Glomerular visceral epithelial cell (primary cell): ENCODE results near the gene SNX3.
"Not testable (repeated sequence)": the region's sequence is repeated elsewhere in the genome, so short reads cannot be mapped to it uniquely, and the experiment has no call there.

Source experiments
- DNase-seq: peaks from one replicate; pipeline ENCODE4 v3.0.0-alpha.2; 2016; ENCODE audit errors: extremely low spot score

Gene SNX3

DNA sequence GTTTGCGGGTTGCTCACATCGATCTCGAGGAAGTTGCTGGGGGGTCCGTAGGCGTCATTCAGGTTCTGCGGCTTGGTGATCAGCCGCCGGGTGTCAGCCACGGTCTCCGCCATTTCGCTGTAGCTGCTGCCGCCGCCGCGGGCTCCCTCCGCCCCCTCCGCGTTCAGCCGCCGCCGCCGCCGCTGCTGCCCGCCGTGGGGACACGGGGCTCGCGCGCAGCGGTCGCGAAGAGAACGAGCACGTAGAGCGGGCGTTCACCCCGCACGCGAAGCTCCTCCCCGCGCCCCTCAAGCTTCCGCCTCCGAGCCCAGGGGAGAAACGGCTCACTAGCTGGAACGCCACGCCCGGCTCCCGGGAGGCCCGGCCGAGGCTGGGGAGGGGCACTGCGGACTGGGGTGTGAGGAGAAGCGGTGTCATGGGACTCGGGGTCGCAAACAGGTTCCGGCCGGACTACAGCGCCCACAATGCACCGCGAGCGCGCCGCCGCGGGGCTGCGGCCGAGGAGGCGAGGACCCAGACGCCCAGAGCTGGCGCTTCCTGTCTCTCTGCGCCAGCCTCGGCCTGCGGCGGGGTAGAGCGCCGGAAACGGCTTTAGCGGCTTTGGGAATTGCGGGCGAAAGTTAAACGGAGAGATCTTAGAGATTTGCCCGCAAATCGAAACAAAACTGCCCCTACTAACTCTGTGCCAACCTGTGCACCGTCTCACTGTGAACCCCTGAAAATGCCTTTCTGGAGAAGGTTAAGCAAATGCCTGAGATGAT, at the start of gene SNX3:
SNX3 (minus strand) TSS at position 232 of the 761 bp plus-strand sequence; CDS start at position 113, 119 bp downstream.
- DNase-seq: peak; percentile 98

DNA sequence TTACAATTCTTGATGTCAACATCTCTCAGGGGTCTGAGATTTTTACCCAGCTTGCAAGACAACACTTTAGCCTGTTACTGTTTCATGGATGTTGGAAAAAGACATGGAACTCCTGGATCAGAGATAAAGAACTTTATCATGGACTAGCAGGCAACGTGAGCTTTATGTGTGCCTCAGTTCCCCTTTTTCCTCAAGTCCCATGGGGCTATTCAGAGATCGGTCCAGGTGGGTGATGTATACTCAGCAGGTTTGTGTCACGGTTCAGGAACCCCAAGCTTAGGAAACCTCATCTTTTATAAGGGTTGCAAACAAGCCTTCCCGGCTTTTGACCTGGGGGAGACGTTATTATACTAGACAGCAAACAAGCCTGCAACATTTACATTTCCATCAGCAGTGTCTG, 49.0 kb upstream of the SNX3 start:
- no peak for DNase-seq

DNA sequence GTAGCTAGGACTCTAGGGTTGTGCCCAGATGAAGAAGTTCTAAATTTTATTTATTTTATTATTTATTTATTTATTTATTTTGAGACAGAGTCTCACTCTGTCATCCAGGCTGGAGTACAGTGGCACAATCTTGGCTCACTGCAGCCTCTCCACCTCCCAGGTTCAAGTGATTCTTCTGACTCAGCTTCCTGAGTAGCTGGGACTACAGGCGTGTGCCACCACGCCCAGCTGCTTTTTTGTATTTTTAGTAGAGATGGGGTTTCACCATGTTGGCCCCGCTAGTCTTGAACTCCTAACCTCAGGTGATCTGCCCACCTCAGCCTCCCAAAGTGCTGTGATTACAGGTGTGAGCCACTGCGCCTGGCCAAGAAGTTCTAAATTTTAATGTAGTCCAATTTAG, 47.8 kb upstream of the SNX3 start:
- DNase-seq: not testable (repeated sequence)

DNA sequence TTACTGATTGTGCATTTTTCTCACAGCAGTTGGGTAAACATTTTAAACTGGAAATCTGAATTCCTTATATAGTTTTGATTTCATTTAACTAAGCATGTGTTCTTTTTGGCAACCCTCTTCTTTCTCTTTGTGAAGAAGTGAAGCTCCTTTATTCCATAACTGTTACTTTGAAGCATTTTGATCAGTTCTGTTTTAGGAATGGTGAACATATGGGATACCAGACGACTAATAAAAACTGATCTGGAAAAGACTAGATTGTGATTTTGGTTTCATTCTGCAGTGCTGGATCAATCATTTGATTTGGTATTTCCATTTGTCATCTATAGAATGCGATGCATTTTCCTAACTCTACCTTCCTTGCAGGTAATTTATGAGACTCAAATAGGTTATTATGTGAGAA, 43.8 kb upstream of the SNX3 start:
- DNase-seq: no peak

DNA sequence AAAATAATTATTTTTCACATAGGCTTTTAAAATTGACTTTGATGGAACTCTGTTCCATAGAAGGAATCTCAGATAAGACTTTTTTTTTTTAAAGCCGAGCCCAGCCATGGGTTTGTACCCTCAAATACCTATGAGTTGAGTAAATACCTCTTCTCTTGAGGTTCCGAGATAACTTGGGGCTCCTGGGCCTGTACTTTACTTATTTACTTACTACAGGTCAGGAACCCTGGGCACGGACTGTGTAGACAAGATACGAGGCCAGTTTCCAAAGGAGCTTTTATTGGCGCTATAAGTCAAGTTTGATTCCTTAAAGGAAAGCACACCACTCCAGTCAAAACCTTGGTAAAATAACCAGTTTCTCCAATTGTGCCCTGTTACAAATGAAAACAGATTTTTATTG, 41.5 kb upstream of the SNX3 start:
- no peak for DNase-seq

DNA sequence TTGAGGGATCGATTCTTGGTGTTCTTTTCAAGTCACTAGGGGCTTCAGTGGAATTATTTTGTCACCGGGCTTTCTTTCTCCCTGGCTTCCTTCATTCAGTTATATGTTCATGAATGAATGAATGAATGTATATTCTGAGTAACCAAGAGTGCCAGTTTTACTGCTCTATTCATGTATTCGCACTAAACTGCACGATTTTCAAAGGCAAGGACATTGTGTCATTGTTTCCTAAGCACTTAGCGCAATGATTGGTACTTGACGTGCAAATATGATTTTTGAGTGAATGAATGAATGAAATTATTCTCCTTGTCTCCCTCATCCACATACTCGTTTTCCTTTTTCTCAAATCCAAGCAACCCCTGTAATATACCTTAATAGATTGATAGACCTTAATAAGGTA, 34.8 kb upstream of the SNX3 start:
- DNase-seq: no peak

DNA sequence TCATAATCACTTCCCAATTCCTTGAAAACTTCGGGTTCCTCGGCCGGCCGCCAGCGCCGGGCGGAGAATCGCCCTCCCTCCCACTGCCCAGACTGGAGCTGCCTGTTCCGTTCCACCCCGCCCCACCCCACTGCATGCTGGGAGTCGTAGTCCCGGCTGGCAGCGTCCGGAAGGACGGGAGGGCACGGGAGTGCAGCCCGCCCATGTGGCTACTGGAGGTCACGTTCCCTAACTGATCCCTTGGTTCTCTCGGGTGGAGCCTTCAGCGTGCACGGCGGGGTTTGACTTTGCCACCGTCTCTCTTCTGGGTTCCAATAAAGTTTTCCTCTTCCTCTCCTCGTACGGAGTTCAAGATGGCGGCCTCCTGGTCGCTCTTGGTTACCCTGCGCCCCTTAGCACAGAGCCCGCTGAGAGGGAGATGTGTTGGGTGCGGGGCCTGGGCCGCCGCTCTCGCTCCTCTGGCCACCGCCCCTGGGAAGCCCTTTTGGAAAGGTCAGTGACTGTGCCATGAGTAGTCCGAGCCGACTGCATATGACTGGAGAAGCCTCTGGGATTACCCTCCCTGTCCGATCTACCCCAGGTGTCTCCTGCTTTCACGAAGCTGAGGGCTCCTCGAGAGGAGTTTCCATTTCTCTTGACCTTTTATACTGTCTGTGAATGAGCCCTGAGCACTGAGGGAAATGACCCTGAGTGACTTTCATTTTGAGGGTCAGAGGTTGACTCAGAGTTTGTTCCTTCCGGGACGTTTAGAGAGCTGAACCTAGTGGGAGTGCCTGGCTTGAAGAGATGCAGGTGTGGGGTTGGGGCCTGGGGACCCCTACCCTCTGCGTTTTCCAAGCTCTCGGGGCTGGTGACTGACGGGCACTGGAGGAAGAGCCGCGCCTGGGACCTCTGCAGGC, 34.1 kb upstream of the SNX3 start, which contains the start of gene AFG1L:
AFG1L (plus strand) TSS at position 328 of the 899 bp plus-strand sequence; CDS start at position 354, 26 bp downstream.
- DNase-seq: peak; percentile 87

DNA sequence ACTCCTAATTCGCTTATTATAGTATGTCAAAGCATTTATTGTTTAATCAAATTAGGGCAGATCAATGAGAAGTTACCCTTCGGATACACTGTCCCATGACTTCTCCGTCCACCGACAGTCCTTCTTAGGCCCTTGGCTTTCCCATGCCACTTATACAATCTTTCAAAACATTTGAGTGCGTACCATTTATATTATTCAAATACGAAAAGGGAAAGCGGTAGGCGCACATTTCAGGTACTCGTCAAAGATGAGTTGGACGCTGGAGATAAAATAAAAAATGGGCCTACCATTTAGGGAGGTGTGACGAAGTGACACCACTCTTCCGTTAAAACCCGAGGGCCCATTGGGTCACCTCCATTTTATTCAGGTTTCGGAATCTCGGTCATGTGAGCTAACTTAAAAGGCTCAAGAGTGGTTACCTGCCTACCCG, 33.5 kb upstream of the SNX3 start:
- DNase-seq: no peak

DNA sequence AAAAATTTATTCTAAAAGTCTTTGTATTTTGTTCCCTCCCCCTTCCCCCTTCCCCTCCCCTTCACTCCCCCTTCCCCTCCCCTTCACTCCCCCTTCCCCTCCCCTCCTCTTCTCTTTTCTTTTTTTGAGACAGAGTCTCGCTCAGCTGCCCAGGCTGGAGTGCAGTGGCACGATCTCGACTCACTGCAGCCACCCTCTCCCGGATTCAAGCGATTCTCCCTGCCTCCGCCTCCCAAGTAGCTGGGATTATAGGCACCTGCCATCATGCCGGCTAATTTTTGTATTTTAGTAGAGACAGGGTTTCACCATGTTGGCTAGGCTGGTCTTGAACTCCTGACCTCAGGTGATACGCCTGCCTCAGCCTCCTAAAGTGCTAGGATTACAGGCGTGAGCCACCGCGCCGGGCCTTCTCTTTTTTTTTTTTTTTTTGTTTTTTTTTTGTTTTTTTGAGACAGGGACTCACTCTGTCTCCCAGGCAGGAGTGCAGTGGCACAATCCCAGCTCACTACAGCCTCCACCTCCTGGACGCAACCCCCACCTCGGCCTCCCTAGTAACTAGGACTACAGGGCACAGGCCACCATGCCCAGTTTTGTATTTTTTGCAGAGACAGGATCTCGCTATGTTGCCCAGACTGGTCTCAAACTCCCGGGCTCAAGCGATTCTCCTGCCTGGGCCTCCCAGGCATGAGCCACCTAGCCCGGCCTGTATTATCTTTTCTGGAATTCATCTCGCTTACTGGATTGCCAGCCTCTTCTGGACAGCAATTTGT, 32.9 kb upstream of the SNX3 start:
- DNase-seq: no peak

DNA sequence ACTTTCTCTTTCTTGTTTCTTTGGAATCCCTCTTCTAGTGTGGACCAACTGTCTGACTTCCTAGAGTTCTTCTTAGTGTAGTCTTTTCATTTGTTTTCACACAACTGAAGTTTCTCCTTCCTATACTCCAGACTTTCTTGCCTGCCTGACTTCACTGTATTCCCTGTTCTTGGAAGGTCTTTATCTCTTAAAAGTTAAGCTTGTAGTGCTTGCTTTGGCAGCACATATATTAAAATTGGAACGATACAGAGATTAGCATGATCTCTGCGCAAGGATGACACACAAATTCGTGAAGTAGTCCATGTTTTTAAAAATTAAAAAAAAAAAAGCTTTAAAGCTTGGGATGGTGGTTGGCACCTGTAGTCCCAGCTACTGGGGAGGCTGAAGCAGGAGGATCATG, 31.7 kb upstream of the SNX3 start:
- not testable (repeated sequence) for DNase-seq

DNA sequence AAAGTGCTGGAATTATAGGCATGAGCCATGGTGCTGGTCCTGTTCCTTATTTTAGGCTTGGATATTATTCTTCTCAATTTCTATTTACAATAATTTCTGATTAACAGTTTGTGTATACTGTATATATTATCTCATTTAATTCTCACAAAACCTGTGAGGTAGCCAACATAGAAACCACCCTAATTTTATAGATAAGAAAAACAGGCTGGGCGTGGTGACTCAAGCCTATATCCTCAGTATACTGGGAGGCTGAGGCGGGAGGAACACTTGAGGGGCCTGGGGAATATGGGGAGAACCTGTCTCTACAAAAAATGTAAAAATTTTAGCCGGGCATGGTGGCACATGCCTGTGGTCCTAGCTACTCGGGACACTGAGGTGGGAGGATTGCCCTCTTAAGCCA, 30.3 kb upstream of the SNX3 start:
- DNase-seq: no peak

DNA sequence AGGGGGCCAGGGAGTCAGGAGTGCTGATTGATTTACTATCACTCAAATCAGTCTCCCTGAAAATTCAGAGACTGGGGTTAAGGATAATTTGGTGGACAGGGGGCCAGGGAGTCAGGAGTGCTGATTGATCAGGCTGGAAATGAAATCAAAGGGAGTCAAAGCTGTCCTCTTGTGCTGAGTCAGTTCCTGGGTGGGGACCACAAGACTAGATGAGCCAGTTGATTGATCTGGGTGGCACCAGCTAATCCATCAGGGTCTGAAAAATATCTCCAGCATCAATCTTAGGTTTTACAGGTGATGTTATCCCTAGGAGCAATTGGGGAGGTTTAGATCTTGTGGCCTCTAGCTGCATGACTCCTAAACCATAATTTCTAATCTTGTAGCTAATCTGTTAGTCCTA, 27.9 kb upstream of the SNX3 start:
- no peak for DNase-seq

DNA sequence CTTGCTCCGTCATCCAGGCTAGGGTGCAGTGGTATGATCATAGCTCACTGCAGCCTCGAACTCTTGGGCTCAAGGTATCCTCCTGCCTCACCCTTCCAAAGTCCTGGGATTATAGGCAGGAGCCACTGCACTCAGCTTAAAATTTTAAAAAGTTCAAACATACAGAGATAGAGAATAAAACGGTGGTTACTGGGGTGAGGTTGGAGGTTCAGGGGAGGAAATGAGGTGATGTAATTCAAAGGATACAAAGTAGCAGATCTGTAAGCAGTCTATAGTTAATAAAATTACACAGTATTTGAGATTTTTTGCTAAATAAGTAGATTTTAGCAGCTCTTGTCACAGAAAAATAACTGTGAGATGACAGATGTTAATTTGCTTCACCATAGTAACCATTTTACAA, 26.5 kb upstream of the SNX3 start:
- DNase-seq: no peak

DNA sequence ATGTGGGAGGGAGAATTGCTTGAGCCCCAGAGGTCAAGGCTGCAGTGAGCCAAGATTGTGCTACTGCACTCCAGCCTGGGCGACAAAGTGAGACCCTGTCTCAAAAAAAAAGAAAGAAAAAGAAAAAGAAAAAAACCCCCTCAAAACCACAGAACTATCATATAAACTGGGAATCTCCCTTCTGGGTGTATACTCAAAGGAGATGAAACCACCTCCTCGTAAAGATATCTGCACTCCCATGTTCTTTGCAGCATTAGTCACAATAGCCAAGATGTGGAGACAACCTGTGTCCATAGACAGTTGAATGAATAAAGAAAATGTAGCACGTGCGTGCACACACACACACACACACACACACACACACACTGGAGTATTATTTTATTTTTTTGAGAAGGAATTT, 25.5 kb upstream of the SNX3 start:
- no peak for DNase-seq

DNA sequence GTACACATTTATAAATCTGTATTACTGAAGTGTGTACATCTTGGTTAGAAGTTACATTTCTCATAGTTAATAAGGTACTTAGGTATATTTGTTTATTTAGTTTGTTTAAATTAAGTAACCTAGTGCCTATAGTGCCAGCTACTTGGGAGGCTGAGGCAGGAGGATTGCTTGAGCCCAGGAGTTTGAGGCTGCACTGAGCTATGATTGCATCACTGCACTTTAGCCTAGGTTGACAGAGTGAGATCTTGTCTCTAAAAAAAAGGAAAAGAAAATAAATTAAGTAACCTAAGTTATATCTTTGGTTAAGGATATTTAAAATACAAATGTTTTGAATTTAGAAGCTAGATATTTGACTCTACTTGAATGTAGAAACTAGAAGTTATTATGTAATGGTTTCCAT, 24.5 kb upstream of the SNX3 start:
- no peak for DNase-seq

DNA sequence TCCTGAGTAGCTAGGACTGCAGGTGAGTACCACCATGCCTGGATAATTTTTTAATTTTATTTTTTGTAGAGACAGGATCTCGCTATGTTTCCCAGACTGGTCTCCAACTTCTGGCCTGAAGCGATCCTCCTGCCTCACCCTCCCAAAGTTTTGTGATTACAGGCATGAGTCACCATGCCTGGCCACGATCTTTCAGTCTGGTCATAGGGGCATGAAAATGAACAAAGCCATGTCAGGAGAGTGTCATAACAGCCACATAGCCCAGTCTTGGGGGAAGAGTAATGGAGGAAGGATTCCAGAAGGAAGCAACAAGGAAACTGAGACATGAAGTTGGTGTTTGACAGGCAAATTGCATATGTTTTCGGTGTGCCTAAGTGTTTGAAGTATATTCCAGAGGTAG, 17.0 kb upstream of the SNX3 start:
- no peak for DNase-seq

DNA sequence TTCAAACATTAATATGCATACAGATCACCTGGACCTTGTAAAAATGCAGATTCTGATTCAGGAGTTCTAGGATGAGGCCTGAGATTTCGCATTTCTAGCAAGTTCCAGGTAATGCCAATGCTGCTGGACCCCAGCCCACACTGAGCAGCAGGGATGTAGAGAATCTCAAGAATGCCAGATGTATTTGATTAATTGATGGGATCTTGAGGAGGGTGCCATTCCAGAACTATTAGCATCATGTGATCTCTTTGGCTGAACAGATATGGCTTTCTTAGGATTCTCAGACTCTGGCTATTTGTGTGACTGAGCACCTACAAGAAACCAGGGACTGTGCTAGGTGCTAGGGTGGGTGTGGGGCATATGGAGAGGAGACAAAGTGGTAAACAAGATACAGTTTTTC, 16.5 kb upstream of the SNX3 start:
- no peak for DNase-seq

DNA sequence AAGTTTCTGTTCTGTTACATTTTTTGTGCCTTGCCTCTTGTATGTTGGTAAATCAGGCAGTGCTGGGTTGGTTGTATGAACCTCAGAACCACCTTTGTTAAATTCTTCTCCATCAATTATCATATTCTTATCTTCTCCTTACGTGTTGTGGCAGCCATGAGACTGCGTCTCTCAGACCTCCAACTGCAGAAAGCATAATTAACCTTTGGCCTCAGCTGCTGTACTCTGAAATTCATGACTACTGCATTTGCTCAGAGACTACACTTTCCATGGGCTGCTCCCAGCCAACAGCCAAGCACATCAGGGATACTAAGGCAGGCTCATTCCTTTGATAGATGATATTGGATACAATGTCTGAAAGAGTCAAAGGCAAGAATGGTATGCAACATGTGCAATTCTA, 15.1 kb upstream of the SNX3 start:
- no peak for DNase-seq

DNA sequence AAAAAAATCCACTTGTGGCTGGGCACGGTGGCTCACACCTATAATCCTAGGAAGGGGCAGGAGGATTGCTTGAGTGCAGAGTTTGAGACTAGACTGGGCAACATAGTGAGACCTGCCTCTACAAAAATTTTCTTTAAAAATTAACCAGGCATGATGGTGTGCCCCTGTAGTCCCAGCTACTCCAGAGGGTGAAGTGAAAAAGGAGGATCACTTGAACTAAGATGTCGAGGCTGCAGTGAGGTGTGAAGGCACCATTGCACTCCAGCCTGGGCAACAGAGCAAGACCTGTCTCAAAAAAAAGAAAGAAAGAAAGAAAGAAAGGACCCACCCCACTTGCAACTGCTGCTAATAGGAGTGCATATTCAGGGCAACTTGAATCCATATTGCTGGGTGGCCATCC, 13.7 kb upstream of the SNX3 start:
- no peak for DNase-seq

DNA sequence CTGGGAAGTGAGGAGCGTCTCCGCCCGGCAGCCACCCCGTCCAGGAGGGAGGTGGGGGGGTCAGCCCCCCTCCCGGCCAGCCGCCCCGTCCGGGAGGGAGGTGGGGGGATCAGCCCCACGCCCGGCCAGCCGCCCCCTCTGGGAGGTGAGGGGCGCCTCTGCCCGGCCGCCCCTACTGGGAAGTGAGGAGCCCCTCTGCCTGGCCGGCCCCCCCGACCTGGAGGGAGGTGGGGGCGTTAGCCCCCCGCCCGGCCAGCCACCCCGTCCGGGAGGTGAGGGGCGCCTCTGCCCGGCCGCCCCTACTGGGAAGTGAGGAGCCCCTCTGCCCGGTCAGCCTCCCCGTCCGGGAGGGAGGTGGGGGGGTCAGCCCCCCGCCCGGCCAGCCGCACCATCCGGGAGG, 9.1 kb upstream of the SNX3 start:
- DNase-seq: not testable (repeated sequence)

DNA sequence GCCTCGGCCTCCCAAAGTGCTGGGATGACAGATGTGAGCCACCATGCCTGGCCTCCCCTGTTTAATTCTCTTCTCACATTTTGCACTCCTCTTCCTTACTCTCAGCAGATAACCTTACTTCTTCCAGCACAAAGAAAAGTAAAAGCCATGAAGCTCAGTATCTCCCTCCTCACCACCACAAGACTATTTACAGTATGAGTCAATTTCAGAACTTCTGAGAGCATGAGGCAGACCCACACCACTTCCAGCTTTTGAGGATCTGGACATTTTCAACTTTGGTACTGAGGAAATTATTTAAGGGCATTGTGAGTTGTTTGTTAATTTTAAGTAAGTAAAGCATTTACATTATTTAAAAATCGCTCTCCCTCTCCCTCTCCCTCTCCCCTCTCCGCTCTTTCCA, 8.0 kb upstream of the SNX3 start:
- DNase-seq: no peak

DNA sequence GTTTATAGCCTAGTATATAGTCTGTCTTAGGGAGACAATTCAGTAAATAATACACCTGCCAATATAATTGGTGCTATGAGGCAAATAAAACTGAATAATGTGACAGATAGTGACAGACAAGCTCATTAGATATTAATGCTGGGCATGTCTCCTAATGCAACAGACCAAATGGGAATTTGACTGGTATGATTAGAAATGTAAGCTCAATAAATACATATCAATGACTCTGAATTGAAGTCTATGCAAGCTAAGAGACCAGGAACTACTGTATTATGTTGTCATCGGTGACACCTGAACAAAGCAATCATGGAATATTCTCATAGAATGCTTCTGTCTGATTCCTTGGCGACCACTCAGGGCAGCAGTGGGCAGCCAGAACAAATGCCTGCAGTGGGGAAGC, 2.5 kb upstream of the SNX3 start:
- DNase-seq: no peak
